Putamen (tissue), 1 donor: ENCODE data around the gene CD72.

ENCODE experiments used
- DNase-seq: peaks from one replicate; pipeline ENCODE4 v3.0.0-alpha.2; 2016; ENCODE audit warnings: low spot score

CD72 gene, protein sequence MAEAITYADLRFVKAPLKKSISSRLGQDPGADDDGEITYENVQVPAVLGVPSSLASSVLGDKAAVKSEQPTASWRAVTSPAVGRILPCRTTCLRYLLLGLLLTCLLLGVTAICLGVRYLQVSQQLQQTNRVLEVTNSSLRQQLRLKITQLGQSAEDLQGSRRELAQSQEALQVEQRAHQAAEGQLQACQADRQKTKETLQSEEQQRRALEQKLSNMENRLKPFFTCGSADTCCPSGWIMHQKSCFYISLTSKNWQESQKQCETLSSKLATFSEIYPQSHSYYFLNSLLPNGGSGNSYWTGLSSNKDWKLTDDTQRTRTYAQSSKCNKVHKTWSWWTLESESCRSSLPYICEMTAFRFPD

GRCh38 chr9:35618325-35618727 lies at the start of gene CD72:
CD72 (minus strand) TSS chr9:35618413; CDS start chr9:35618303, 110 bp downstream.
- no peak for DNase-seq

DNA sequence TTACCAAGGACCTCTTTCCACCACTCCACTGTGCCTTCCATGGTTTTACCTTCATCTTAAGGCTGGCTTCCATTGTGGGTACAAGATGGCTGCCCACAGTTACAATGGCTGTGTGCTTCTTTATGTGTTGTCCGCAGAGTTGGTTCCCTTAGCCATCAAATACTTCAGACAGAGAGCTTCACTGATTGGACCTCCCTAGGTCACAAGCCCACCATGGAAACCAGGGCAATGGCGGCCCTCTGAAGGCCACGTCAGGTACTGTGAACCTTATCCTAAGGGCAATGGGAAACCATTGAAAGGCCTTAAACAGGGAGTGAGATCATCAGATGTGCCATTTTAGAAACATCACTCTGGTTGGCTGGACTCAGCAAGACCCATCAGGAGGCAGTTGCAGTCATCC lies 49.7 kb upstream of the CD72 start:
- DNase-seq, result no peak

- DNase-seq, result no peak
Observed at GRCh38 chr9:35666549-35666948, 48.3 kb upstream of the CD72 start.

- DNase-seq, result no peak
Observed at GRCh38 chr9:35666045-35666444, 47.8 kb upstream of the CD72 start.

DNA sequence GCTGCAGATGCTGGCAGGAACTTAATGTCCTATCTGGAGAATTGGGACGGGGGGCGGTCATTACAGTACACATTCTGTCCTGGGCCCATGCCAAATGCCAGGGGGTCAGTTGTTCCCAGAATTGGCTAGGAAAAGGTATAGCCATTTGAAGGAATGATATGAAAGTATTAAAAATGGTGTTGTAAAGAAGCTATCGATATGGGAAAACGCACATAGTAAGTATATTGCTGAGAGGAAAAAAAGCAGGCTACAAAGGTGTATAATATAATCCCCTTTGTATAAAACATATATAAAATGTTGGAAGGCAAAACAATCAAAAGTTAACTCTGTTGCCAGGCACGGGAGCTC lies 47.2 kb upstream of the CD72 start:
- no peak for DNase-seq

DNA sequence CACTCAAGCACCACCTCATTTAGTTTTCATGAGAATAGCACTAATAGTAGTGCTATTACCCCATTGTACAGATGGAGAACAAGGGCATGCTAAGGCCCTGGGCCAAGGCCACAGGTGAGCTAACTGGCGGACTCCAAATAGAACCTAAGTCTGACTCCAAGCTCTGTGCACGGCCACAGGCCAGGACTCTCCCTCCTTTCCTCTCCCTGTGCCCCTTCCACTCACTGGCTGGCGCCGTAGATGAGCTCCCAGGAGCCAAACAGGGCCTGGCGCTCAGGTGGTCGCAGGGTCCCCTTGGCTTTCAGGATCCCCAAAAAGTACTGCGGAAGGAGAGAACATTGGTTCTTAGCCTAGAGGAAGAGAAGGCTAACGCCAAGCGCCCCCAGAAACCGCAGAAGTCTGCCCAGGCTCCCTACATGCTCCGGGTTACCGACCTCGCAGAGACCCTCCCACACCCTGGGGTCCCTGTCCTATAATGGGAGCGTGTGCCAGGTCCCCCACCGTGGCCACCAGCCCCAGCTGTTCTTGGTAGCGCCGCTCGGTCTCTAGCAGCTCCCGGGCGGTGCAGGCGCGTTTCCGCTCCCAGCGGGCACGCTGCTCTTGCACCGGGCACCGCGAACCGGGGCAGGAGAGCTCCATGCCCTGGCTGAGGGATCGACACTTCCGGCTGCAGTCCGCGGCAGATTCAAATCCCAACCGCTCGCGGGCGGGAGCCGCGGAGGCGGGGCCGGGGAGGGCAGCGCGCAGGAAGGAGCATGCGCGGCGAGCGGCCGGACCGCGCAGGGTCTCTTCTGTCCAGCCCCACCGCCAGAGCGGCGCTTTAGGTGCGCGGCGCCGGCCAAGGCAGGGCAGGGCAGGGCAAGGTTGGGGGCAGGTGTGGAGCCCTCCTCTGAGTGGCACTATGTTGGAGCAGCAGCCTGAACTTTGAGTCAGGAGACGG lies 46.6 kb upstream of the CD72 start, which contains the start of gene ARHGEF39:
ARHGEF39 (minus strand) TSS at position 665 of the 940 bp plus-strand sequence; CDS start at position 639, 26 bp downstream.
- DNase-seq, result peak; percentile 56

DNA sequence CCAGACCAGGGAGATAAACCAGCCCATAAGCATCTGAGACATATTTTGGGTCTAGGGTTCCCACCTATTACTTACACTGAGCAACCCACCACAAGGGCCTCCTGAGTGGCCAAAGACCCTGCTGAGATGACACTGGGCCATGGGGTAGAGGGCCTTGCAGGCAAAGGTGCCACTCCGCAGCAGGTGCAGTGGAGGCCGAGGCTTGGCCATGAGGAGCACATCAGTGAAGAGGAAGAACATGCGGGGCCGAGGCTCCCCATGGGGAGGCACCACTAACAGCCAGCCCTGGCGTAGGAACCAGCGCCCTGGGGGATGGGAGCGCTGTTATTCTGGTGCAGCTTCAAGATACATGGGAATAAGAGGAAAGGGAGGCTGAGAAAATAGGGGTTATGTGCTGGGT lies 44.2 kb upstream of the CD72 start:
- DNase-seq, result no peak

DNA sequence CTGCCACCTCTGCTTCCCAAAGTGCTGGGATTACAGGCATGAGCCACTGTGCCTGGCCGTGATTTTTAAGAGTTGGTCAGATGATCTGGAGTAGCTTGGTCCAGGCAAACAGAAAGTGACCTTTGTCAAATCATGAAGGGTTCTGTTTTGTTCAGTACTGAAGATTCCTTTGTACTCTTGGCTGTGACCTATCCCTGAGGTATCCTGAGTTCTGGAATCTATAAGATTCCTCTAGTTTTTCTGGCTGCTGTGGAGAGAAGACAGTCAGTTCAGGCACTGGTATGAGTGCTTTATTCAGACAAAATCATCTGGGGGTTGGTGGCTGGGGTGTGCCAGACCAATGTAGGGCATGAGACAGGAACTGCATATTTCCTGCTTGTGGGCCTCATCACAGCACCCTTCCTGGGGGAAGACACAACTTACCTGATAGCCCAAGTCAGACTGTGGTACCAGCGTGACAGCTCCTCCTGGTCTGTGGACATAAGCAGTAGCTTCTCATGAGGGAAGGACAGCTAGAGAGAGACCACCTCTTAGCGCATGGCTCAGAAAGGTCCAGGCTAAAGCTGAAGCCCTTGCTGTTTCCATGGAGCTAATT lies 43.6 kb upstream of the CD72 start:
- DNase-seq, result no peak

DNA sequence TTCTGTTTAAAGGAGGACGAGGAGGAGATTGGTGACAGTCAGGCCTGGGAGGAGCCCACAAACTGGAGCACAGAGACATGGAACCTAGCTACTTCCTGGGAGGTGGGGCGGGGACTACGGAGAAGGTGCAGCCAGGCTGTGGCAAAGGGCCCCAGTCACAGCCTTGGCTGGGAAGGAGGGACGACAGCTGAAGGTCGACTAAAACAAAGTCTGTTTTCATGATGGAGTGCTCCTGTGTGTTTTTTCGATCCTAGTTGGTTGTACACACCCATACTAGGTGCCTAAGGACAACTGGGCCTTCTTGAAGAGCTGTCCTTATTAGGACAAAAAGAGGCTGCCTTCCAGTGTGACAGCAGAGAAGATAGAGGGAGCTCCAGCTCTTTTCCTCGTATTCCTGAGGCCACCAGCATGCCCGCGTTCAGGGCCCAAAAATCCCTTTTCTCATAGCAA lies 42.8 kb upstream of the CD72 start:
- DNase-seq, result no peak

GRCh38 chr9:35659340-35659739 lies 41.1 kb upstream of the CD72 start:
- no peak for DNase-seq

GRCh38 chr9:35658968-35659220 lies 40.7 kb upstream of the CD72 start:
- no peak for DNase-seq

DNA sequence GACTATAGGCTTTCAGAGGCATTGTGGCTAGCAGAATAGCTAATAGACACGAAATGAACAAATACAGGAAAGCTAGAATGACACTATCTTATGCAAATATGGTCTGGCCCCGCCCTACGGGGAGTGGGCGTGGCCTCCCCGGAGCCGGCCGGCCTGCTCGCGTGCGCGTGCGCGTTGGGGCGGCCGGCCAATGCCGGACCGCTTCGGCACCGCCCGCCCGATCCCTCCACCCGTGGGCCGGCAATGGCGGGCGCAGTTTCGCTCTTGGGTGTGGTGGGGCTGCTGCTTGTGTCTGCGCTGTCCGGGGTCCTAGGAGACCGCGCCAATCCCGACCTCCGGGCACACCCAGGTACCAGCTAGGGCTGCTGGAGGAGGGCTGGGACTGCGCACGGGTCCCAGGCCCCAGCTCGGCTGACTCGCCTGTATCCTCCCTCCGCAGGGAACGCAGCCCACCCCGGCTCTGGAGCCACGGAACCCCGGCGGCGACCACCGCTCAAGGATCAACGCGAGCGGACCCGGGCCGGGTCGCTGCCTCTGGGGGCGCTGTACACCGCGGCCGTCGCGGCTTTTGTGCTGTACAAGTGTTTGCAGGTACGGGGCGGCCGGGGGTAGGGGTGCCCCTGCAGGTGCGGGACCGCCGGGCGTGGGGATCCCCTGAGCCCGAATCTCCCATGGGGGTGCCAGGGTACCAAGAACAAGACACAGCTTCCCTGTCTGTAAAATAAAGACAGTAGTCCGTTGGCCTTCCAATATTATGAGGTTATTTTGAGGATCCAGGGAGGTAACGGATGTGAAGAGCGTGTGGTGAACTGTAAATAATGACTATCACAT lies 40.1 kb upstream of the CD72 start, which contains the start of gene CCDC107:
CCDC107 (plus strand) TSS at position 156 of the 831 bp plus-strand sequence; CDS start at position 244, 88 bp downstream.
- DNase-seq, result peak; percentile 91

DNA sequence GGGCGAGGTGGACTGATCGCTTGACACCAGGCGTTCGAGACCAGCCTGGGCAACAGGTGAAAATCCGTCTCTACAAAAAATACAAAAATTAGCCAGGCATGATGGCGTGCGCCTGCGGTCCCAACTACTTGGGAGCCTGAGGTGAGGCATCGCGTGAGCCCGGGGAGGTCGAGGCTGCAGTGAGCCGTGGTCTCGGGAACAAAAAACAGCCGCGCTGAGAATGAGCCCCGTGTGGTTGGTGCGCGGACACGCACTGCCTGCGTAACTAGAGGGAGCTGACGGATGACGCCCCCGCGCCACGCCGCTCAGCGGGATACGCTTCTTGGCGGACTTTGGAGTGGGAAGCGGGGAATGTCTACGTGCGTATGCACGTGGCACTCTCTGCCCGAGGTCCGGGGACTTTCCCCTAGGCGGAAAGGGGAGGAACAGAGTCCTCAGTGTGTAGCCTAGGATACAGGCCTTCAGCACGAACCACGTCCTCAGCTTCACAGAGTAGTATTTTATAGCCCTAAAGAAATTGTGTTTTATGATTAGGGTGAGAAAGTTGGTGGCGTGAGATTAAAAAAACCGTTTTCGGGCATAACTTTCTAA lies 39.4 kb upstream of the CD72 start, which contains the start of gene RMRP:
RMRP (minus strand) TSS at position 474 of the 591 bp plus-strand sequence.
- peak; percentile 99 for DNase-seq

DNA sequence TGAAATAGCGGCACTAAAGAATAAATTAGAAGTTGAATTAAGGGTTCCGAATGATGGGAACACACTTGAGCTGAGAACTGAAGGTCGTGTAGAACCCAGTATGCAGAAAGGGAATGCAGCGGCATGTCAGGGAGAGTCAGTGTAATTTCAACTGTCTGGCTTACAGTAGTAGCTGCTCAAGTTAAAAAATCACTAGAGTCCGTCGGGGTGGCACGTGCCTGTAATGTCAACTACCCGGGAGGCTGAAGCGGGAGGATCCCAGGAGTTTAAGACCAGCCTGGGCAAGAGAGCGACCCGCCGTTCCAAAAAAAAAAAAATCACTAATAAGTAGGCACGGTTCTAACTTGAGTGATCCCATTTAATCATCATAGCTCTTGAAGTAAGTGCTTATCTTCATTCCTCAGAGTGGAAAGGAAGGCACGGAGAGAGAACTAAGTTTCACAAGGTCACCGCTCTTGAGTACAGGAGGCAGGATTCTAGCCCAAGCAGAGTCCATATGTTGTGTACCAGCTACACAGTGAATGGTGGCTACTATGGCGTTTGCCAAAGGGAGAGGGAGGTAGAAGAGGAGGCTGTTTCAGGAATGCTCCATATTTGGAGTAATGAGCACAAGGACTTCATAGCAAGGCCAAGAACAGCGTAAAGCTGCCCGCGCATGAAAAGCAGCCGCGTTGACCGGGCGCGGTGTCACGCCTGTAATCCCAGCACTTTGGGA lies 38.8 kb upstream of the CD72 start:
- DNase-seq, result no peak

DNA sequence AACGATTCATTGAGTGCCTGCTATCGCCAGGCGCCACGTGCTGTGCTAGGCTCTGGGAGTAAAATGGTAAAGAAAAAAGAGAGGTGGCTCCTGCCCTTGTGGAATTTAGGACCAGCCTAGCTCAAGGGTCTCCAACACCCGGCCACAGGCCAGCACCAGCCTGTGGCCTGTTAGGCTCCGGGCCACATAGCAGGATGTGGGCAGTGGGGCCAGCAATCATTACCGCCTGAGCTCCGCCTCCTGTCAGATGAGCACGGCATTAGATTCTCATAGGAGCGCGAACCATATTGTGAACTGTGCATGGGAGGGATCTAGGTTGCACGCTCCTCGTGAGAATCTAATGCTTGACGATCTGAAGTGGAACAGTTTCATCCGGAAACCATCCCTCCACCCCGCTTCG lies 38.1 kb upstream of the CD72 start:
- DNase-seq, result no peak

- DNase-seq, result no peak
Observed at GRCh38 chr9:35653611-35654010, 35.4 kb upstream of the CD72 start.

GRCh38 chr9:35652829-35653209 lies 34.6 kb upstream of the CD72 start:
- DNase-seq, result no peak

DNA sequence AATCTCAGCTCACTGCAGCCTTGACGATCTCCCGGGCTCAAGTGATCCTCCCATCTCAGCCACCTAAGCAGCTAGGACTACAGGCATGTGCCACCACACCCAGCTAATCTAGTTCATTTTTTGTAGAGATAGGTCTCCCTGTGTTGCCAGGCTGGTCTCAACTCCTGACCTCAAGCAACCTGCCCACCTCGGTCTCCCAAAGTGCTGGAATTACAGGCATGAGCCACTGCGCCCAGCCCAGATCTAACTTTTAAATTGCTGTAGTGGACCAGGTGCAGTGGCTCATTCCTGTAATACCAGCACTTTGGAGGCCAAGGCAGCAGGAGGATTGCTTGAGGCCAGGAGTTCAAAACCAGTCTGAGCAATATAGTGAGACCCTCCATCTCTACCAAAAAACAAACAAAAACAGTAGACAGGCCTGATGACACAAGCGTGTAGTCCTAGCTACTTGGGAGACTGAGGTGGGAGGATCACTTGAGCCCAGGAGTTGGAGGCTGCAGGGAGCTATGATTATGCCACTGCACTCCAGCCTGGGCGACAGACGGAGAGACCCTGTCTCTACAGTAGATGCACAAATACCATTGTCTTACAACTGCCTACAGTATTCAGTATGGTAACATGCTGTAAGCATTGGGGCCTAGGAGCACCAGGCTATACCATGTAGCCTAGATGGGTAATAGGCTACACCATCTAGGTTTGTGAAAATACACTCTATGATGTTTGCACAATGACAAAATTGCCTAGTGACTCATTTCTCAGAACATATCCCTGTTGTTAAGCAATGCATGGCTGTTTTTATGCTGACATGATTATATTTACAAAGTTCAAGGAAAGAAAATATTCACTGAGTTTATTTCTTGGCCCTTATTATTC lies 34.0 kb upstream of the CD72 start:
- DNase-seq, result no peak

- no peak for DNase-seq
Observed at GRCh38 chr9:35650341-35651158, 32.3 kb upstream of the CD72 start, which contains the start of gene SIT1. SIT1 (minus strand) TSS chr9:35650931; CDS start chr9:35650853, 78 bp downstream.
